Prostate gland (tissue), 2 donors: ENCODE data around the gene MT2A.

Source experiments
- POLR2A ChIP-seq: fragments of 450-650 bp; IDR thresholded peaks from one replicate; pipeline ENCODE4 v1.6.1; 2016; ENCODE audit warnings: antibody characterized with exemption, mild to moderate bottlenecking
- TF ChIP-seq, protein P1 (sequence below), 4 experiments: fragments of 200-600 bp in 2 of 4; fragments of 450-650 bp in 2 of 4; sonication (generic) in 2 of 4; IDR thresholded peaks; 1 replicate in 3 of 4; 2 replicates in 1 of 4; pipeline ENCODE4 v1.5.1; 2016 to 2019; ENCODE audit warnings: antibody characterized with exemption in 4 of 4, mild to moderate bottlenecking in 2 of 4, moderate library complexity in 2 of 4

DNA sequence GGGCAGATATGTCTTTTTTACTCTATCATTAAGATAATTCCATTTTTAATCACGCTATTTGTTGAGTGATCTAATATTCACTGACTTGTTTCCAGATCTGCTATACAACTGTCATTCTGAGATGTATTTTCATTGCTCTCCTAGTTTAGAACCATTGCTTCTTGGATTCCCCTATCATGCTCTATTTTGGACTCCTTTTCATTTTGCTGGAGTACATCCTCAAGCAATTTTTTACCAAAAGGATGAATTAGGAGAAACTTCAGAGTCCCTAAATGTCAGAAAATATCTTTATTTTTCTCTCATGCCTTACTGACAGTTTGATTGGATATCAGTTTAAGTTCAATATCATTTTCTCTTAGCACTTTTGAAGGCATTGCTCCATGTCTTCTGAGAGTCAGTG lies 33.8 kb upstream of the MT2A start:
- TF ChIP-seq, protein P1, sequence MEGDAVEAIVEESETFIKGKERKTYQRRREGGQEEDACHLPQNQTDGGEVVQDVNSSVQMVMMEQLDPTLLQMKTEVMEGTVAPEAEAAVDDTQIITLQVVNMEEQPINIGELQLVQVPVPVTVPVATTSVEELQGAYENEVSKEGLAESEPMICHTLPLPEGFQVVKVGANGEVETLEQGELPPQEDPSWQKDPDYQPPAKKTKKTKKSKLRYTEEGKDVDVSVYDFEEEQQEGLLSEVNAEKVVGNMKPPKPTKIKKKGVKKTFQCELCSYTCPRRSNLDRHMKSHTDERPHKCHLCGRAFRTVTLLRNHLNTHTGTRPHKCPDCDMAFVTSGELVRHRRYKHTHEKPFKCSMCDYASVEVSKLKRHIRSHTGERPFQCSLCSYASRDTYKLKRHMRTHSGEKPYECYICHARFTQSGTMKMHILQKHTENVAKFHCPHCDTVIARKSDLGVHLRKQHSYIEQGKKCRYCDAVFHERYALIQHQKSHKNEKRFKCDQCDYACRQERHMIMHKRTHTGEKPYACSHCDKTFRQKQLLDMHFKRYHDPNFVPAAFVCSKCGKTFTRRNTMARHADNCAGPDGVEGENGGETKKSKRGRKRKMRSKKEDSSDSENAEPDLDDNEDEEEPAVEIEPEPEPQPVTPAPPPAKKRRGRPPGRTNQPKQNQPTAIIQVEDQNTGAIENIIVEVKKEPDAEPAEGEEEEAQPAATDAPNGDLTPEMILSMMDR (IDR thresholded peaks at IDR 0.05) = no peak
- TF ChIP-seq POLR2A = no peak
